ENCODE data around the gene TMIGD1.

GRCh38 chr17:30369995-30370394 is 36.1 kb upstream of the TMIGD1 start:
- no peak for TF ChIP-seq CTCF (IDR thresholded peaks at IDR 0.05)
- no peak for TF ChIP-seq POLR2A (IDR thresholded peaks at IDR 0.05)
- no peak for TF ChIP-seq POLR2AphosphoS5 (IDR thresholded peaks at IDR 0.05)
- TF ChIP-seq EP300 (IDR thresholded peaks at IDR 0.05), result no peak
